Fibroblast of upper back skin (primary cell): ENCODE measurements around the gene PRSS23.
"Not testable (repeated sequence)": the region's sequence is repeated elsewhere in the genome, so short reads cannot be mapped to it uniquely, and the experiment has no call there.

Experiments
- DNase-seq: peaks from one replicate; pipeline ENCODE4 v3.0.0-alpha.2; 2013

Gene PRSS23

DNA sequence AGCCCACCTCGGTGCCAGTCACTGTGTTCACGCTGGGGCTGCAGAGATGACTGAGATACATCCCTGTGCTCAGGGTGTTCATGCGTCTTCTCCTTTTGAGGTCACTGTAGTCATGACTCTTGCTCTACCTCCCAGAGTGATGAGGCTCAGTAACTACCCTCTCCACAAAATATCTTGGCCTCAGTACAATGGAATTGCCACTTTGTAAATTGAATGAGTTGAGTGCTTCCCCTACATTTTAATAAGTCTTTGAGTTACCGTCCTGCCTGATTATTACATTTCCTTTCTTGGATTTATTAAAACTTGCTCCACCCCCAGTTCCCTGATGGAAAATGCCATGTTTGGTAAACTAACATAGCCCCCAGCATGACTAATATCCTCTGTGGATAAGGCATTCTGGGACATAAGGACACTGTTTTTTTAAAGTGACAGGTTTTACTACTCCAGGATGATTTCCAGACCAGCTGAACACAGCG is 15.9 kb downstream of the PRSS23 start:
- DNase-seq: peak; percentile 70

DNA sequence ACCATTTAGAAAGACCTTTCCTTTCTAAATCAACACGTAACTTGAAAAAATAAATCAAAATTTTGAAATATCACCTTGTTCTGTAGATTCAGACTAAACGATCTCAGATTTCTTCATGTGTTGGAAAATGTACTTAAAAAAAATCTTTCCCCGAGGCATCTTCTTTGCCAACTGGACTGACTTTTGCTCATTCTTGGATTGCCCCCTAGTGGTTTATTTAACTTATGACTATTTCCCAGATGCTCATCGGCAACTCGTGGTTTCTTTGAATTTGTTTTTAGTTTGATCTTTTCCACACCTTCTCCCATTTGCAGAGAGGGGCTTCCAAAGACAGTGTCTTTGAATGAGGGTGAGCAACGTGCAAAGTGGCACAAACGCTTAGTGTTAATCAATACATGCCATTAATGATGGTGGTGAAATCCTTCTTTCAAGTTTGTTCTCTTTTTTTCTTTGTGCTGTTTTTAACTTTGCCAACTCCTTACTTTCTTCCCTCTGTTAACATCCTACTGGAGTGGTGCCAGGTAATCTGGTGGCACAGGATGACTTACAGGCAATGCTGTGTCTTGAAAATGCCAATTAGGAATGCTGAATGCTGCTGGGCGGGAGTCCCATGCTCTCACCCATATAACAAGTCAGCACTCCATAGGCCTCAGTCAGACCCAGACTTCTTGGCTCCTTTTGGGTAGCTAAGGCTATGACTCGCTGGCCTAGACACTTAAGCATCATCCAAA is 18.3 kb downstream of the PRSS23 start:
- DNase-seq: peak; percentile 80

DNA sequence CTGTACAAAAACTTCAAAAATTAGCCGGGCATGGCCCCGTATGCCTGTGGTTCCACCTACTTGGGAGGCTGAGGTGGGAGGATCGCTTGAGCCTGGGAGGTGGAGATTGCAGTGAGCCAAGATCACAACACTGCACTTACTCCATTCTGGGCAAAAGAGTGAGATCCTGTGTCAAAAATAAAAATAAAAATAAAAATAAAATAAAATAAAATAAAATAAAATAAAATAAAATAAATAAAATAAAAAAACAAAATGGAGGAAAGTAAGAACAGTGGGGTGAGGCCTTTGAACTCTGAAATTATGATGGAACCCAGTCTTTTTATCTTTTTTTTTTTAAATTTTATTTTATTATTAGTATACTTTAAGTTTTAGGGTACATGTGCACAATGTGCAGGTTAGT is 23.8 kb downstream of the PRSS23 start:
- not testable (repeated sequence) for DNase-seq

DNA sequence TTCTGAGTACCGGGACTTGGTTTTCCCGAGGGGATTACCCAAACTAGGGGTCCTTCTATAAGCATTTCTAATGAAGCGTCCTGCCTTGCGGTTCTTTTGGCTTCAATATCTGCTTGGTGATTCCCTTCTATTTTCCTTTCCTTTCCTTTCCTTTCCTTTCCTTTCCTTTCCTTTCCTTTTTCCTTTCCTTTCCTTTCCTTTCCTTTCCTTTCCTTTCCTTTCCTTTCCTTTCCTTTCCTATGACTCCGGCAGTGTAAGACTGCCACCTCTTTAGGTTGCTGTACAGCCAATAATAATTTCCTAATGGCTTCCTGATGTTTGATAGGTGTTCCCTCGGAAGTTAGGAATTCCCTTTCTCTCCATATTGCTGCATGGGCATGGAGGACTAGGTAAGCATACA is 34.0 kb downstream of the PRSS23 start:
- DNase-seq: not testable (repeated sequence)

DNA sequence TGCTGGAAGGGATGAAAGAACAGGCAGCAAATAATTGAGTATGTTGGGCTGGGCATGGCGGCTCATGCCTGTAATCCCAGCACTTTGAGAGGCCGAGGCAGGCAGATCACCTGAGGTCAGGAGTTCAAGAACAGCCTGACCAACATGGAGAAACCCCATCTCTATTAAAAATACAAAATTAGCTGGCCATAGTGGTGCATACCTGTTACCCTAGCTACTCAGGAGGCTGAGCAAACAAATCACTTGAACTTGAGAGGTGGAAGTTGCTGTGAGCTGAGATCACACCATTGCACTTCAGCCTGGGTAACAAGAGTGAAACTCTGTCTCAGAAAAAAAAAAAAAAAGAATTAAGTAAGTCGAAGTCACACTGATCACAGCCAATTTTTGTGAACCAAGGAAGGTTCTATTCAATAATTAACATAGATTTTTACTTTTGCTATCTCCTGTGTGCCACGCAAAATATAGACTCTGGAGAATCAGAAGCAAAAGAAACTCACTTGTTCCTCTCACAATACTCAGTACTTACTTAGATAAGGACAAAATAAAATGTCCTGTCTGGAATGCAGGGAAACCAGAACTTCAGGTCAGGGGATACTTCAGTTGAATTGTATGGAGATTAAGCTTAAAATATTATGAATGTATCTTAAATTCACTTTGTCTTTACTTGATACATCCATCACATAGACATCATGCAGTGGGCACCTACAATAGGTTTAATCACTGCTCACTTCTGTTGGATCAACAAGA is 44.6 kb downstream of the PRSS23 start:
- not testable (repeated sequence) for DNase-seq

DNA sequence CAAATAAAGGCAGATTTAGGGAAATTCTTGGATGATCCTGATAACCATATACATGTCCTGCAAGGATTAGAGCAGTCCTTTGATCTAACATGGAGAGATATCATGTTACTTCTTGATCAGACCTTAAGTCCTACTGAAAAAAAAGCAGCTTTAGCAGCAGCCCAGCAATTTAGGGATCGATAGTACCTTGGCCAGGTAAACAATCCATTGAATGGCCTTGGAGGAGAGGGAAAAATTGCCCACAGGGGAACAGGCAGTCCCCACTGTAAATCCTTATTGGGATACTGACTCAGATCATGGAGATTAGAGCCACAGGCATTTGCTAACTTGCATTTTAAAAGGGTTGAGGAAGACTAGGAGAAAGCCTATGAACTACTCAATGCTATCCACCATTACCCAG is 47.8 kb downstream of the PRSS23 start:
- DNase-seq: no peak

DNA sequence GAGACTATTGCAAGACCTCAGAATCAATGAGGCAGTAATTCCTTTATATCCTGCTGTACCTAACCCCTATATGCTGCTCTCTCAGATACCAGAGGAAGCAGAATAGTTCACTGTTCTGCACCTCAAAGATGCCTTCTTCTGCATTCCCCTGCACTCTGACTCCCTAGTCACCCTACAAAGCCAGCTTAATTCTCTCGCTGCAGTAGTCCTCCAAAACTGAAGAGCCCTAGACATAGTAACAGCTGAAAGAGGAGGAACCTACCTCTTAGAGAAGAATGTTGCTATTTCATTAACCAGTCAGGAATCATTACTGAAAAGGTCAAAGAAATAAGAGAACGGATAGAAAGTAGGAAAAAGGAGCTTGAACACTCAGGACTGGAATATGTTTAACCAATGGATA is 49.3 kb downstream of the PRSS23 start:
- no peak for DNase-seq
